Measurements from ENCODE around the gene SYVN1. TPM values are rescaled to one million over a fixed set of nuclear protein-coding genes. Genes with fewer than 3 reads are reported as not detected.
"Not testable (repeated sequence)": the region's sequence is repeated elsewhere in the genome, so short reads cannot be mapped to it uniquely, and the experiment has no call there.

The SYVN1 gene
- total RNA-seq, 1 donor from 2014 or later = 39.0 TPM

GRCh38 chr11:65165410-65166317, 31.3 kb upstream of the SYVN1 start:
- DNase-seq = no peak

DNA sequence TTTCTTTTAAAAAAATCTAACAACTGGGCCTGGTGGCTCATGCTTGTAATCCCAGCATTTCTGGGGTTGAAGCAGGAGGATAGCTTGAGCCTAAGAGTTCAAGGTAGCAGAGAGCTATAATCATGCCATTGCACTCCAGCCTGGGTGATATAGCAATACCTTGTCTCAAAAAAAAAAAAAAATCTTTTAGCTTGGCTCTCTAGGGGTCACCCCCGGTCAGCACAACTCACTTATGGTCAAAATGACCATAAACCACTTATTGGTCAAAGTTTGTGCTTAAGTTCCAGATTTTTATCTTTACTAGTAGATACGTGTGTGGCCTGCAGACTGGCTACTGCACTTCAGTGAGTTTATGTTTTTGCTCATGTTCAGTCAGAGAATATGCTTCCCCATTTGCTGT, 29.4 kb upstream of the SYVN1 start:
- no peak for DNase-seq
- no peak overlapping the region for H3K27ac Mint-ChIP-seq
- H3K4me3 Mint-ChIP-seq = no peak overlapping the region
- peaks cover 14% of the 10 kb centered on the region for H3K27me3 Mint-ChIP-seq
- intact Hi-C loops (cut with micrococcal nuclease) = no loop called here
- no peaks in the 10 kb centered on the region for H3K36me3 Mint-ChIP-seq (ENCODE audit: low read depth)
- peaks cover 3% of the 10 kb centered on the region for H3K4me1 Mint-ChIP-seq
- no peaks in the 10 kb centered on the region for H3K9me3 Mint-ChIP-seq

More at GRCh38 chr11:65165410-65166317, 31.3 kb upstream of the SYVN1 start:
- H3K27me3 Mint-ChIP-seq = peaks cover 7% of the 10 kb centered on the region
- H3K4me1 Mint-ChIP-seq = peaks cover 10% of the 10 kb centered on the region
- no peak overlapping the region for H3K27ac Mint-ChIP-seq
- H3K36me3 Mint-ChIP-seq (ENCODE audit: low read depth) = no peaks in the 10 kb centered on the region
- no peak overlapping the region for H3K4me3 Mint-ChIP-seq
- no peaks in the 10 kb centered on the region for H3K9me3 Mint-ChIP-seq
- intact Hi-C loops (cut with micrococcal nuclease) = no loop called here

DNA sequence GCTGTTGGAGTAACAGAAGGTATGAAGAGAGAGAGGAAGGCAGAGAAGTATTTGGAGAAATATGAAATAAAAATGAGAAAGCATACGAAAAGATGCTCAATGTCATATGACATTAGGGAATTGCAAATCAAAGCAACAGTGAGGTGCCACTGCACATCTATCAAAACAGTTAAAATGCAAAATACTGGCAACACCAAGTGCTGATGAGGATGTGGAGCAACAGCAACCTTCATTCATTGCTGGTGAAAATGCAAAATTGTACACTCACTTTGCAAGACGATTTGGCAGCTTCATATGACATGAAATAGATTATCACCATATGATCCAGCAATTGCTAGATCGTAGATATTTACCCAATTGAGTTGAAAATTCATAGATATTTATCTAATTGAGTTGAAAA, 26.3 kb upstream of the SYVN1 start:
- peaks cover 13% of the 10 kb centered on the region for H3K27me3 Mint-ChIP-seq
- no peaks in the 10 kb centered on the region for H3K36me3 Mint-ChIP-seq (ENCODE audit: low read depth)
- no peak for DNase-seq
- intact Hi-C loops (cut with micrococcal nuclease) = no loop called here
- H3K27ac Mint-ChIP-seq = no peak overlapping the region
- no peak overlapping the region for H3K4me3 Mint-ChIP-seq
- no peaks in the 10 kb centered on the region for H3K4me1 Mint-ChIP-seq
- no peaks in the 10 kb centered on the region for H3K9me3 Mint-ChIP-seq

DNA sequence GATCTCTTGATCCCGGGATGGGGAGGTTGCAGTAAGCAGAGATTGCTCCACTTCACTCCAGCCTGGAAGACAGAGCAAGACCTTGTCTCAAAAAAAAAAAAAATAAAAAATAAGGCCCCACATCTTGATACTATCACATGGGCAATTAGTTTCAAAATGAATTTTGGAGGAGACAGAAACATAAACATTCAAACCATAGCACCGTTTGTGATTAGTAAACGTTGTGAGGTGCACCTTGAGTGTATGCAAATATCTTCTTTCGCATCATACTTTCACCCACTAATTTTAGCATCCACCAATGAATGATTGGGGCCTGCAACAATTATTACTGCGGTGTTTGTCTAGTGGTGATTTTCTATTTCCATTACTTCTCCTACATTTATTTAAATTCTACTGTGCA, 24.7 kb upstream of the SYVN1 start:
- no peak for DNase-seq
- peaks cover 11% of the 10 kb centered on the region for H3K27me3 Mint-ChIP-seq
- H3K9me3 Mint-ChIP-seq = no peaks in the 10 kb centered on the region
- H3K27ac Mint-ChIP-seq = no peak overlapping the region
- no peaks in the 10 kb centered on the region for H3K4me1 Mint-ChIP-seq
- intact Hi-C loops (cut with micrococcal nuclease) = no loop called here
- H3K36me3 Mint-ChIP-seq (ENCODE audit: low read depth) = no peaks in the 10 kb centered on the region
- H3K4me3 Mint-ChIP-seq = no peak overlapping the region

DNA sequence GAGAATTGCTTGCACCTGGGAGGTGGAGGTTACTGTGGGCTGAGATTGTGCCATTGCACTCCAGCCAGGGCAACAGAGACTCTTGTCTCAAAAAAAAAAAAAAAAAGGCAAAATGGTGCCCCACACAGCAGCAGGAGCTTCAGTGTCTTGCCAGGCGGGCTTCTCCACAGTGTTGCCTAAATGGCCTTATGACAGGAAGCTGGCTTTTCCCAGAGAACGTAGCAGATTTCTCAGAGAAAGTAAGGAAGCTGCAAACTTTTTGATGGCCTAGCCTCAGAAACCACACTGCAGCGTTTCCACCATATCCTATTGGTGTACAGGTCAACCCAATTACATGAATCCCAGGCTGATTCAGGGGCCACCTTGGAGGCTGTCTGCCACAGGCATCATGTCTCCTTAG, 23.0 kb upstream of the SYVN1 start:
- no peak for DNase-seq
- Mint-ChIP-seq H3K4me3 (no peak overlapping the region), H3K27me3 (peaks cover 19% of the 10 kb centered on the region), H3K4me1 (peaks cover 2% of the 10 kb centered on the region), H3K36me3 (ENCODE audit: low read depth) (no peaks in the 10 kb centered on the region), H3K27ac (no peak overlapping the region), H3K9me3 (no peaks in the 10 kb centered on the region)
- intact Hi-C loops (cut with micrococcal nuclease) = no loop called here

- no peaks in the 10 kb centered on the region for H3K36me3 Mint-ChIP-seq (ENCODE audit: low read depth)
- no peaks in the 10 kb centered on the region for H3K9me3 Mint-ChIP-seq
- intact Hi-C loops (cut with micrococcal nuclease) = no loop called here
- H3K4me1 Mint-ChIP-seq = peaks cover 4% of the 10 kb centered on the region
- DNase-seq = no peak
- H3K27me3 Mint-ChIP-seq = peaks cover 19% of the 10 kb centered on the region
- no peak overlapping the region for H3K27ac Mint-ChIP-seq
- no peak overlapping the region for H3K4me3 Mint-ChIP-seq
These were observed 22.6 kb upstream of the SYVN1 start for GRCh38 chr11:65156926-65157325.

DNA sequence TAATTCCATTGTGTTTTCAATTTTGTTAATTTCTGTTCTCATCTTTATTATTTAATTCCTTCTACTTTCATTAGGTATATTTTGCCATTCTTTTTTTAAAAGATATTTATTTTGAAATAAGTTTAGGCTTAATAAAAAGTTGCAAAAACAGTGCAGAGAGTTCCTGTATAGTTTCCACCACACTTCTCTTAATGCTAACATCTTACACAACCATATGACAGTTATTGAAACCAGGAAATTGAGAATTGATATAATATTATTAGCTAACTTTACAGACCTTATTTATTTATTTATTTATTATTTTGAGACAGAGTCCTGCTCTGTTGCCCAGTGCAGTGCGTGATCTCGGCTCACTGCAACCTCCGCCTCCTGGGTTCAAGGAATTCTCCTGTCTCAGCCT, 21.9 kb upstream of the SYVN1 start:
- peaks cover 6% of the 10 kb centered on the region for H3K4me1 Mint-ChIP-seq

GRCh38 chr11:65152122-65152521, 17.8 kb upstream of the SYVN1 start:
- Mint-ChIP-seq H3K9me3 (no peaks in the 10 kb centered on the region), H3K4me3 (no peak overlapping the region), H3K4me1 (peaks cover 11% of the 10 kb centered on the region), H3K27ac (peak overlapping the region; percentile 13), H3K27me3 (peaks cover 14% of the 10 kb centered on the region), H3K36me3 (ENCODE audit: low read depth) (no peaks in the 10 kb centered on the region)
- intact Hi-C loops (cut with micrococcal nuclease) = no loop called here
- no peak for DNase-seq

More for the DNA sequence above, 21.9 kb upstream of the SYVN1 start:
- no peak for DNase-seq
- H3K36me3 Mint-ChIP-seq (ENCODE audit: low read depth) = no peaks in the 10 kb centered on the region
- no peak overlapping the region for H3K27ac Mint-ChIP-seq
- intact Hi-C loops (cut with micrococcal nuclease) = no loop called here
- no peaks in the 10 kb centered on the region for H3K9me3 Mint-ChIP-seq
- H3K27me3 Mint-ChIP-seq = peaks cover 20% of the 10 kb centered on the region
- no peak overlapping the region for H3K4me3 Mint-ChIP-seq

- H3K27ac Mint-ChIP-seq = no peak overlapping the region
- no peak overlapping the region for H3K4me3 Mint-ChIP-seq
- H3K36me3 Mint-ChIP-seq (ENCODE audit: low read depth) = no peaks in the 10 kb centered on the region
- H3K4me1 Mint-ChIP-seq = peaks cover 11% of the 10 kb centered on the region
- DNase-seq = no peak
- H3K27me3 Mint-ChIP-seq = peaks cover 14% of the 10 kb centered on the region
- intact Hi-C loops (cut with micrococcal nuclease) = no loop called here
- H3K9me3 Mint-ChIP-seq = no peaks in the 10 kb centered on the region
These were observed 17.1 kb upstream of the SYVN1 start for GRCh38 chr11:65151331-65151899.

DNA sequence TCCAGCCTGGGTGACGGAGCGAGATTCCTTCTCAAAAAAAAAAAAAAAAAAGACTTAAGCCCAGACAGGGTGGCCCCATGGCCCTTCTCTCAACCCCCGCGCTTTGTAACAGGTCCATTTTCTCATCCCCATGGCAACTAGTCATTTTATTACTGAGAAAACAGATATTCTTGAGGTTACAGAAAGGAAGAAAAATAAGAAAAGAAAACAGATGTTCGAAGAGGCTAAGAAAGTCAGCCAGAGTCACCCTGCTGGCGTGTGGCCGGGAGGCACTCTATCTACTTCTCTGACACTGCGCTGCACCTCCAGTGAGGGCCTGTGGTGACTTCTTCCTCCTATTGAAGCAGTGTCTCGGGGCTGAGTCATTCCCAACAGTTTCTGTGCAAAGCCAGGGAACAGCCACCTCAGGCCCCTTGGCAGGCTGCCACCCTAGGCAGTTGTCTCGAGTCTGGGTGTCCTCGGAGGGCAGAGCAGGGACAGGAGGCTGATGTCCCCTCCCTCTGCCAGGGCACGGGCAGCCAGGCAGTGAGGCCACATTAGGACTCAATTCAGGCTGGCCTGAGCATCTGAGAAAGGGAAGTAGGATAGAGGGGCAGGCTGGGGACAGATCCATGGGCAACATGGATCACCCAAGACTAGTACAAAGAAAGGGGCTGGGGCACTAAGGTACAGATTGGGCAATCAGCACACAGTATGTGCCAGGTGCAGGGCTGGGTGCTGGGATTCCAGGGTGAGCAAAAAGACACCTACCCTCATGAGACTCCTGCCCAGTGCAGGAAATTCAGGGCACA, 16.4 kb upstream of the SYVN1 start:
- peaks cover 14% of the 10 kb centered on the region for H3K27me3 Mint-ChIP-seq
- intact Hi-C loops (cut with micrococcal nuclease) = no loop called here
- H3K27ac Mint-ChIP-seq = no peak overlapping the region

DNA sequence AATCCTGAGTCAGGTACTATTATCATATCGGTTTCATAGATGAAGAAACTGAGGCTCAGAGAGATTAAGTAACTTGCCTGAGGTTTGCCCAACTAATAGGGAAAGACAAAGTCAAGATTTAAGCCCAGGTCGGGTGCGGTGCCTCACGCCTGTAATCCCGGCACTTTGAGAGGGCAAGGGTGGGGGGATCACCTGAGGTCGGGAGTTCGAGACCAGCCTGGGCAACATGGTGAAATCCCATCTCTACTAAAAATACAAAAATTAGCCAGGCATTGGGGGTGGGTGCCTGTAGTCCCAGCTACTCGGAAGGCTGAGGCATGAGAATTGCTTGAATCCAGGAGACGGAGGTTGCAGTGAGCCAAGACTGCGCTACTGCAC, 15.8 kb upstream of the SYVN1 start:
- DNase-seq; H3K27ac Mint-ChIP-seq; H3K4me3 Mint-ChIP-seq; H3K36me3 Mint-ChIP-seq (ENCODE audit: low read depth); intact Hi-C loops (cut with micrococcal nuclease); H3K9me3 Mint-ChIP-seq: not testable (repeated sequence)
- H3K27me3 Mint-ChIP-seq = peaks cover 15% of the 10 kb centered on the region
- H3K4me1 Mint-ChIP-seq = peaks cover 11% of the 10 kb centered on the region

More for the DNA sequence above, 16.4 kb upstream of the SYVN1 start:
- Mint-ChIP-seq H3K4me3 (no peak overlapping the region), H3K36me3 (ENCODE audit: low read depth) (no peaks in the 10 kb centered on the region), H3K4me1 (peaks cover 11% of the 10 kb centered on the region), H3K9me3 (no peaks in the 10 kb centered on the region)
- peak; percentile 56 for DNase-seq

GRCh38 chr11:65148657-65149056, 14.3 kb upstream of the SYVN1 start:
- peaks cover 11% of the 10 kb centered on the region for H3K4me1 Mint-ChIP-seq
- intact Hi-C loops (cut with micrococcal nuclease) = no loop called here
- no peak overlapping the region for H3K4me3 Mint-ChIP-seq
- peaks cover 21% of the 10 kb centered on the region for H3K27me3 Mint-ChIP-seq
- H3K9me3 Mint-ChIP-seq = no peaks in the 10 kb centered on the region
- no peak overlapping the region for H3K27ac Mint-ChIP-seq
- peak; percentile 54 for DNase-seq
- no peaks in the 10 kb centered on the region for H3K36me3 Mint-ChIP-seq (ENCODE audit: low read depth)

DNA sequence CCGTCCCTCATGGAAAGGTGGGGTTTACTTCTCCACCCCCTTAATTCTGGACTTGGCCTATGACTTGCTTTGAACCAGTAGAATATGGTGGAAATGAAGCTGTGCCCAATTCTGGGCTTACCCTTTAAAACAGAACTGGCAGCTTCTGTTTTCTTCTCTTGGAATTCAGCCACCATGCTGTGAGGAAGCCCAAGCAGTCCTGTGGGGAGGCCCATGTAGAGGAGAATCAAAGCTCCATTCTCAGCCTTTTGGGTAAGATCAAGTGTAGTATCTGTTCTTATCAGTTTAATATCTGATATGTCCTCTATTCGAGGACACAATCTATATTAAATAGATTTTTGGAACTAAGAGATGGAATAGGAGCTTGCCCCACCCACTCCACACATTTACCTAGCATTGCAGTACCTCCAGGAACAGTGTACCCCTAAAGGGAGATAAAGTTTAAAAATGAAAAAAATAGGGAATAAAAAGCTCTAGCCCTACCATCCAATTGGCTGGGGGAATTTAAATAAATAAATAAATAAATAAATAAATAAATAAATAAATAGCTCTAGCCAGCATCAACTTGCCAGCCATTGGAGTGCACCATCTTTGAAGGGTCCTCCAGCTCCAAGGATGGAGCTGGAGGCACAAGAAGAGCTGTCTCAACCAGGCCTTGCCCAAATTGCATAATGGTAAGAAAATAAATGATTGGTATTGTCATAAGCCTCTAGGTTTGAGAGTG, 13.2 kb upstream of the SYVN1 start:
- no peak for DNase-seq
- no peak overlapping the region for H3K4me3 Mint-ChIP-seq
- intact Hi-C loops (cut with micrococcal nuclease) = no loop called here
- peaks cover 15% of the 10 kb centered on the region for H3K27me3 Mint-ChIP-seq
- no peaks in the 10 kb centered on the region for H3K9me3 Mint-ChIP-seq
- H3K27ac Mint-ChIP-seq = no peak overlapping the region
- peaks cover 9% of the 10 kb centered on the region for H3K4me1 Mint-ChIP-seq
- H3K36me3 Mint-ChIP-seq (ENCODE audit: low read depth) = no peaks in the 10 kb centered on the region

All from activated CD4-positive, alpha-beta T cell treated with anti-CD3 and anti-CD28 coated beads, Interleukin-2, amount 10 ng/mL, durations not matched to agents 24 days and 14 days (primary cell).